ENCODE data around the gene APLP2.

GRCh38 chr11:130141561-130142341, 72.1 kb downstream of the APLP2 start:
- TF ChIP-seq POLR2AphosphoS5 (IDR thresholded peaks at IDR 0.05; ENCODE audit: borderline replicate concordance, low read depth, low read length) (no peak), EZH2 (IDR thresholded peaks at IDR 0.05) (no peak)

Measured in SK-N-MC (cell line).